IPS DF 4.7 (cell line): Measurements from ENCODE around the gene GFRA4.

Experiments used
- DNase-seq: peaks from one replicate; pipeline ENCODE4 v3.0.0-alpha.2; 2013; ENCODE audit warnings: low spot score; ENCODE audit errors: extremely low read depth

The GFRA4 gene

GRCh38 chr20:3694864-3695263 lies 31.7 kb upstream of the GFRA4 start:
- no peak for DNase-seq

DNA sequence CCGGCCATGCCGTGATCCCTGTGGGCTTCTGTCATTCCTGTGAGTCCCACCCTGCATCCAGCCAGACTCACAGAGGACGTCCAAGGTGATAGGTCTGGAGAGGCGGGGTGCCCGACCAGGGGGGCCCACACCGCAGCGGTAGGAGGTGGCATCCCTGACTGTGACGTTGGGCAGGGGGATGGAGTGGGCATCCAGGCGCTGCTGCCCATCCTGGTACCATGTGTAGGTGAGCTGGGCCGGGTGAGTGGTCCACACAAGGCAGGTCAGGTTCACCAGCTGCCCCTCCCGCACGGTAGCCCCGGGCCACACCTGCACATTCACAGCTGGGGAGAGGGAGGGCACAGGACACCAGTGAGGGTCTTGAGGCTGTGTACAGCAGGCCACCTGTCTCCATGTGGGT lies 30.2 kb upstream of the GFRA4 start:
- no peak for DNase-seq

- no peak for DNase-seq
These were observed 29.6 kb upstream of the GFRA4 start for GRCh38 chr20:3692706-3693294.

DNA sequence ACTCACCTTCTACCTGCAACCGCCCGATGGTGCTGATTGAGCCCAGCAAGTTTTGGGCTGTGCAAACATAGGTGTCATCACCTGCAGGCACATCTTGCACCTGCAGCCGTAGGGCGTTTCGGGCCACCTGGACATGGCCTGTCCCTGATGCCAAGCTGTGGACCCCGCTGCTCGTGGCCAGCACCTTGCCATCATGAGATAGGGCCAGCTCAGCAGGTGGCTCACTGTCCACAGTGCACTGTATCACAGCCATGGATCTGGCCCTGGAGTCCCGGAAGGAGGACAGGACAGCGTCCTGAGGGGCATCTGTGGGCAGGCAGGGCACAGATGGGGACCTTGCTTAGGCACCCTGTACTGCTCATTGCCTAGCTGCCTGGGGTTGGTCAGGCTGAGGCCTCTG lies 28.7 kb upstream of the GFRA4 start:
- no peak for DNase-seq

- DNase-seq = no peak
These were observed 28.1 kb upstream of the GFRA4 start for GRCh38 chr20:3691306-3691705.

DNA sequence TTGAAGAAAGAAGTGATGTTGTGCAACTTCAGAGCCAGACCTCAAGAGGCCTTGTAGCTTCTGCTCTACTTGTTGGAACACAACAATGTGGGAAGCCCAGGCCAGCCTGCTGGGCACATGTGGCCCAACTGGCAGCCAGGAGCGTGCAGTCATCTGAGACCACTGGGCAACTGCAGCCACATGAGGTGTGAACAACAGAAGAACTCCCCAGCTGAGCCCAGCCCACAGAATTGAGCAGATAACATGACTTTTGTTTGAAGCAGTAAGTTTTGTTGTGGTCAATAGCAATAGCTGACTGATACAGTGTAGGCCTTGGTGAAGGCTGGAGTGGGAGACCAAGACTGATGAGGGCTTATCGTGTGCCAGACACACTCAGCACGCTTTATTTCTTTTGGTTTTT lies 27.2 kb upstream of the GFRA4 start:
- no peak for DNase-seq

- DNase-seq = no peak
These were observed 26.8 kb upstream of the GFRA4 start for GRCh38 chr20:3689978-3690377.

GRCh38 chr20:3687655-3688054 lies 24.5 kb upstream of the GFRA4 start:
- no peak for DNase-seq

GRCh38 chr20:3686867-3687321 lies 23.7 kb upstream of the GFRA4 start:
- DNase-seq = no peak

- no peak for DNase-seq
These were observed 23.2 kb upstream of the GFRA4 start for GRCh38 chr20:3686421-3686820.

DNA sequence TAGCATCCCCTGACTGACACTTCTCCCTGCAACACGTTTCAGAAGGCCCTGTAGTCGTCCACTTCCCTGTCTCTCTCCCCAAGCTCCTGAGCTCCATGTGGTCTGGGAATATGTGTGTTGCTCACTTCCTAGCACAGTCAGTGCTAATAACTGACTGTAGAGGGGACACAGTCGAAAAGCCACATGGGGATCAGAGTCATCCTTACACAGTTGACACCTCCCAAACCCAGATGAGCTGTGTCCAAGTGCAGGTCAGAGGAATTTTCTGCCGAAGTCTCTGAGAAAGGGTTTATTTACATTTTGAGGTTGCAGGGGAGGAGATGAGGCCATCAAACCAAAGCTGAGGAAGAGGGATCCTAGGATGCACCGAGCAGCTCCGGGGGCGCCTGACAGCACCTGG lies 22.1 kb upstream of the GFRA4 start:
- no peak for DNase-seq

DNA sequence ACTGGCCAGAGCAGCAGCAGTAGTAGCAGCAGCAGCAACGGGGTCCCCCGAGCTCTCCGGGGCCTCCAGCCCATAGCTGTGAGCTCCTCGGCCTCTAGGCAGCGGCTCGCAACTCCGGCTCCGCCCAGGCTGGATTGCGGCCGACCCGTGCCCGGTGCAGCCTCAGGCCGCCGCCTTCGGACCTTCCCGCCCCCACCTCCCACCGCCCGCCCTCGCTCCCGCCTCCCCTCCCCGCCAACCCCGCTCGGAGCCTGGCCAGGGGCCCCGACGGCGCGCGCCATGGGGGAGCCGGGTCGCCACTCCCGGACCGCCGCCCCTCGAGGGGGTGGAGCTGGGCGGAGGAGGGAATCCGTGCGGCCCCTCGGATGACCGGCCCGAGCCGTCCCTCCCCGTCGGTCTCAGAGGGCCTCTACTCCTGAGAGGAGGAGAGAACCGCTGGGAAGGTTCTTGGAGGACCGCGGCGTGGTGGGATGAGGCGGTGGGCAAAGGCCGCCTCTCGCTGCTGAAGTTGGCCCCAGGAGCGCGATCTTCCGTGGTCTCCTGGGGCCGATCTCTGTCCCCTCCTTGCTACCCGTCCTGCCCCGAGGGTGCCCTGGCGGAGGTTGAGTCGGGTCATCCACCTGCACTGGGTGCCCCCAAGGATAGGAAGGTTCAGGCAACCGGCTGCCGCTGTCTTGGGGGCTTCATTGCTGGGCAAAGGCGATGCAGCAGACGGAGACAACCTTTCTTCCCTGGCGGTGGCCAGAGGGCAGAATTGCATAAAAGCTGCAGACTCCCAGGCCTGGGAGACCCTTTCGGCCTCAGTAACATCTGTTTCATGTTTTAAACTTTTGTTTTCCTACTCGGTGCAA lies 19.0 kb upstream of the GFRA4 start, which contains the start of gene ADAM33:
Gene ADAM33, minus strand, starts transcription at position 80 of the 851 bp plus-strand sequence. Its CDS starts 6 bp downstream, at position 74.
- DNase-seq = no peak

DNA sequence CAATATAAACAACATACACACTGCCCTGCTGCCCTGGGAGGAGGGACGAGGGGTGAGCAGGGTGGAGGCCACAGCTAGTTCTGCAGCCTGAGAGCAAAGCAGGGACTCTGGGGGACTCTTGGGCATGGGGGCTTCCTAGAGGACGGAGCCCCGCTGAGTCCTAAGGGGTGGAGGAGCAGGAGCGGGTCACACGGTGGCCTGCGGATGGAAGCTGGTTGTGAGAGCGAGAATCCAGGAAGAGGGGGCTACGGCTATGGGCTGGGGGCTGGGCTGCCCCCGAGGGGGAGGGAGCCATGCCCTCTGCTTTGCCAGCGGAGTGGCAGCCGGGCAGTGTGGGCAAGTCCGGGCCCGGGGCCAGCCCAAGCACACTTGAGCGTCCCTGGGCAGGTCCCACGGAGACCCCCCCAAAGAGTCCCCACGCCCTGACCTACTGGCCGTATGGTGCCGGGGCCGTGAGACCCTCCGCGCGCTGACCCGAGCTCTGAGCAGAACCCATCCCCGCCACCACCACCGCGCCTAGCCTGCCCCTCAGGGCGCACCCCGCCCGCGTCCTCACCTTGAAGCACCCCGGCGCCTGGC lies 18.2 kb upstream of the GFRA4 start:
- DNase-seq = no peak

- no peak for DNase-seq
These were observed 17.6 kb upstream of the GFRA4 start for GRCh38 chr20:3680701-3681351.

DNA sequence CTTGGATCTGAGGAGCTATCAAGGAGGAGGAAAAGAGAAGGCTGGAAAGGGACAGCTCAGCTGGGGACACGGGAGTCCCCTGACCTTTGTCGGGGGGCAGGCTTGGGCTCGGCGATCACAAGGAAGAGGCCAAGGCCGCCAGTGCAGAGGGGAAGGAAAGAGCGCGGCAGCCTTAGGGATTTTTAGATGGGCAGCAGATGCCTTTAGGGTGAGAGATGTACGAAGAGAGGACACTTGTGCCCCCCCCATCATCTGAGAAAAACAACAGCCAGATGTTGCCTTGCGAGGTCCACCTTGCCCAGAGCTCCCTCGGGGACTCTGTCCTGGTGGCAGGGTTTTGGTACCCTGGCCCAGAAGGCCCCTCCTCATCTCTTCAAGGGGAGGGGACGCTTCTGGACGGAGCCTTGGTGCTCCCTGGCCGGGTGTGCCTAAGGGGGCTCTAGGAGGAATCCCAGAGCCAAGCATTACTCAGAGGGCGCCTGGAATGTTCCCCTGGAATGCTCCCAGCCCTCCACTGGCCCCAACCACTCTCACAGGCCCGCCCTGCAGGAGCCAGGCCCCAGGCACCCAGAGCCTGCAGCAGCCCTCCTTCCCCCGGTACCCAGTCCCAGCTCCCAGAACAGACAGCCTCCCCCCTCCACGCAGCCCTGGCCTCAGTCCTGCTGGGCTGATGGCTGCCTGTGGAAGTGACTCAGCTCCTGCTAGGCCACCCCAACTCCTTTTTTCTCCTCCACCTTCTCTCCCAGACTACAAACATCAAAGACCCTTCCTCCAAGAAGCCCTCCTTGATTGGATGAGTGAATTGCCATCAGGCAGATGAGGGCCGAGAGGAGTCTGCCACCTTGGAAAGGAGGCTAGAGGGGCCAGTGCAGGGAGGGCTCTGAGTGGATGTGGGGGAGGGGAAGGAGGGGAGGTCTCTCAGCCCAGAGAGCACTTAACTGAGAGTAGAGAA lies 16.8 kb upstream of the GFRA4 start:
- DNase-seq = no peak

- DNase-seq = no peak
These were observed 15.9 kb upstream of the GFRA4 start for GRCh38 chr20:3678856-3679720.

DNA sequence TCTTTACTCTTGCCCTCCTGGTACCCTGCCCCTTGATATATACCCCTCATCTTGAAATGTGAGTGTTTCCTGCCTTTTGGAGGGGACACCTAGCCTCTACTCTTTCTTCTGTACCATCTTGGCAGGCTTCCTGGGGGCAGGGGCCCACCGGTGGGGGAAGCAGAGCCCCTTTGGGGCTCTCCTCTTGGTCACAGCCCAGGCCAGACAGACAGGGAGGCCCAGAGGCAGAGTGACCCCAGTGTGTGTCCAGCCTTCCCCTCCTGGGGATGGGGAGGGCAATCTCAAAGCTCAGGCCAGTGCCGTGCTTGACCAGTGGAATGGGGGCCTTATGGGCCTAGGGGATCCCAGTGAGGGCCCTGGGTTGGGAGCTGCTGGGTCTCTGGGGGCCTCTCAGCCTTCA lies 15.0 kb upstream of the GFRA4 start:
- DNase-seq = no peak

- no peak for DNase-seq
These were observed 14.5 kb upstream of the GFRA4 start for GRCh38 chr20:3677733-3678132.

DNA sequence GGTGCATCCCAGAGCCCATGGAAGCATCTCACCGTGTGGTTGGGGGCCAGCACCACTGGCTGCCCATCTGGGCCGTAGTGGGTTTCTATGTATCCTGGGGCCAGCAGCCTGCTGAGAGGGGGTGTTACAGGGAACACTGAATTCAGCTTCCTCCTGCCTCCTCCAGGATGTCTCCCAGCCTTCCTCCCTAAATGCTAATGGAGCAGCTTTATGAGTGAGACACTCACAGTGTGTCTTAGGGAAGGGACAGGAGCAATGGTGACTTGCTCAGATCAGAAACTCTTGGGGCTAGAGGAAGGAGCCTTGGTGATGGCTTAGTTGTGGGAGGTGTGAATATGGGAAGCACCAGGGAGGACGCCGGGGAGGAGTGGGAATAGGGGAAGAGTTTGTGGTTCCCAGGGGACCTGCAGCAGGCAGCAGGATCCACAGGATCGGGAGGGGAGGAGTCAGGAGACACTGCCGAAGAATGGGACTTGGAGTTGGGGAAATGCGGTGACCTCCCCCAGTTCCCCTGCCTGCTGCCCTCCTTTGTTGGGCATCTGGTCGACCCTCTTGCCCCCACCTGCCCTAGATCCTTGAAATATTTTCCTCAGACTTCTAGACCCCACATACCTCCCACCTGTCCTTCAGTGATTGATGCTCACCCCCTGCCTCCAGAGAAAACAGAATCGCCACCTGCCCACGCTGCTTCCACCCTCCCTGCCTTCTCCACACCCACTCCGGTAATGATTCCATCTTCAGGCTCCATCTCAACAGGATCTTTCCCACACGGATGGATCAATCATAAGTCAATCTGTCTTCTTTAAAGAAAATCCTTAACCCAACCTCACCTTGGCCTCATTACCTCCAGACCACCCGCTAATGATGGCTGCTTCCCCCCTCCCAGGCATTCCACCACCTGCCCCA lies 12.0 kb upstream of the GFRA4 start:
- DNase-seq = no peak
